GM23338 (cell line): ENCODE results near the gene IDH2. TPM values are rescaled to one million over a fixed set of nuclear protein-coding genes. Genes with fewer than 3 reads are reported as not detected.

Experiments
- ATAC-seq: fragments of 200-7000 bp; cut with Tn5 transposase; 3 replicates; pipeline ENCODE4 v1.9.1; 2020
- DNase-seq: peaks from one replicate; pipeline ENCODE4 v3.0.0-alpha.2; 2015; ENCODE audit warnings: low spot score
- H2AFZ ChIP-seq: fragments of 200-600 bp; sonication (generic); 2 replicates; pipeline ENCODE4 v1.8.0; 2016; ENCODE audit warnings: antibody characterized with exemption, mild to moderate bottlenecking, moderate library complexity
- H3F3A ChIP-seq: fragments of 200-600 bp; sonication (generic); replicated peaks from 2 replicates; pipeline ENCODE4 v1.8.0; 2017; ENCODE audit warnings: antibody characterized with exemption, mixed run types, low read depth
- H3K27ac ChIP-seq: fragments of 200-600 bp; sonication (generic); 2 replicates; pipeline ENCODE4 v1.6.1; 2016; ENCODE audit warnings: low read depth
- H3K27me3 ChIP-seq: fragments of 200-600 bp; sonication (generic); 2 replicates; pipeline ENCODE4 v1.8.0; 2016; ENCODE audit warnings: mild to moderate bottlenecking, mixed run types, moderate library complexity; ENCODE audit not compliant: insufficient read depth
- H3K36me3 ChIP-seq: fragments of 200-600 bp; sonication (generic); 2 replicates; pipeline ENCODE4 v1.8.0; 2016; ENCODE audit warnings: mild to moderate bottlenecking; ENCODE audit not compliant: insufficient read depth
- H3K4me1 ChIP-seq: fragments of 200-600 bp; sonication (generic); 2 replicates; pipeline ENCODE4 v1.8.0; 2016; ENCODE audit warnings: mild to moderate bottlenecking, moderate library complexity; ENCODE audit not compliant: insufficient read depth
- H3K4me2 ChIP-seq: fragments of 200-600 bp; sonication (generic); 2 replicates; pipeline ENCODE4 v1.7.1; 2017; ENCODE audit warnings: mixed run types
- H3K4me3 ChIP-seq: fragments of 200-600 bp; sonication (generic); 2 replicates; pipeline ENCODE4 v1.6.1; 2016; ENCODE audit warnings: mixed run types
- H3K79me2 ChIP-seq: fragments of 200-600 bp; sonication (generic); replicated peaks from 2 replicates; pipeline ENCODE4 v1.8.0; 2017; ENCODE audit warnings: mild to moderate bottlenecking; ENCODE audit not compliant: insufficient read depth
- H3K9me2 ChIP-seq: fragments of 200-600 bp; sonication (generic); 2 replicates; pipeline ENCODE4 v1.8.0; 2017; ENCODE audit not compliant: insufficient read depth
- H4K20me1 ChIP-seq: fragments of 200-600 bp; sonication (generic); replicated peaks from 2 replicates; pipeline ENCODE4 v1.8.0; 2017; ENCODE audit warnings: mild to moderate bottlenecking; ENCODE audit not compliant: insufficient read depth
- H3K27ac Mint-ChIP-seq: 2 replicates; pipeline ENCODE4 v1.8.0; 2020; ENCODE audit warnings: inconsistent platforms, mild to moderate bottlenecking, moderate library complexity, mixed read lengths
- H3K27me3 Mint-ChIP-seq: 3 replicates; pipeline ENCODE4 v1.8.0; 2022; ENCODE audit warnings: low read depth, mild to moderate bottlenecking, moderate library complexity, mixed read lengths, inconsistent platforms; ENCODE audit not compliant: insufficient read depth, poor library complexity
- H3K36me3 Mint-ChIP-seq: 3 replicates; pipeline ENCODE4 v1.8.0; 2021; ENCODE audit warnings: low read depth, mild to moderate bottlenecking, inconsistent platforms, moderate library complexity, mixed read lengths
- H3K4me1 Mint-ChIP-seq: 3 replicates; pipeline ENCODE4 v1.8.0; 2020; ENCODE audit warnings: mild to moderate bottlenecking, inconsistent platforms, mixed read lengths
- H3K4me3 Mint-ChIP-seq: 3 replicates; pipeline ENCODE4 v1.8.0; 2021; ENCODE audit warnings: moderate library complexity, mild to moderate bottlenecking, inconsistent platforms, mixed read lengths
- H3K9me3 Mint-ChIP-seq: 3 replicates; pipeline ENCODE4 v1.8.0; 2020; ENCODE audit warnings: moderate library complexity, mild to moderate bottlenecking, inconsistent platforms, mixed read lengths
- CREB1 ChIP-seq: fragments of 250-450 bp; sonication (Bioruptor Pico); IDR thresholded peaks from 2 replicates; pipeline ENCODE4 v1.5.0; 2020; ENCODE audit warnings: low read depth, mild to moderate bottlenecking, moderate library complexity
- ETS1 ChIP-seq: IDR thresholded peaks from 2 replicates; pipeline ENCODE4 v1.6.1; 2016; ENCODE audit warnings: antibody characterized with exemption
- EZH2phosphoT487 ChIP-seq: fragments of 200-600 bp; sonication (generic); IDR thresholded peaks from one replicate; pipeline ENCODE4 v1.8.1; 2018; ENCODE audit warnings: antibody characterized with exemption; ENCODE audit not compliant: unreplicated experiment
- JUNB ChIP-seq: IDR thresholded peaks from one replicate; pipeline ENCODE4 v1.6.1; 2016; ENCODE audit warnings: antibody characterized with exemption; ENCODE audit not compliant: unreplicated experiment
- NANOG ChIP-seq: IDR thresholded peaks from 2 replicates; pipeline ENCODE4 v1.6.1; 2016; ENCODE audit warnings: antibody characterized with exemption, borderline replicate concordance
- POLR2AphosphoS5 ChIP-seq: IDR thresholded peaks from 2 replicates; pipeline ENCODE4 v1.6.1; 2016; ENCODE audit warnings: antibody characterized with exemption, low read depth
- STAT1 ChIP-seq: IDR thresholded peaks from one replicate; pipeline ENCODE4 v1.6.1; 2016; ENCODE audit warnings: antibody characterized with exemption; ENCODE audit not compliant: unreplicated experiment
- ZNF462 ChIP-seq: fragments of 250-450 bp; sonication (Bioruptor Pico); IDR thresholded peaks from 2 replicates; pipeline ENCODE4 v1.5.0; 2020; ENCODE audit warnings: mild to moderate bottlenecking, moderate library complexity
- polyA plus RNA-seq: library from polyadenylated mRNA; unstranded; fragments of >200 nt; fragmentation: Nextera tagmentation; extraction: Ambion mirVana; gene quantifications from 2 replicates; pipeline ENCODE4 v1.2.1, GENCODE V29; 2016
- total RNA-seq: library from RNA; depleted of rRNA; stranded (reverse); fragments of >200 nt; shearing (Covaris generic); gene quantifications from 2 replicates; pipeline ENCODE4 v1.2.3, GENCODE V29; 2014
- TF ChIP-seq, protein P1 (sequence below), 2 experiments: fragments of 200-600 bp in 1 of 2; sonication (generic) in 1 of 2; conservative IDR thresholded peaks; 2 replicates each; pipeline versions ENCODE4 v1.5.1 to v1.6.1; 2016 to 2017; ENCODE audit warnings: antibody characterized with exemption in 2 of 2, low read depth in 2 of 2, mild to moderate bottlenecking in 2 of 2, moderate library complexity in 1 of 2

Gene IDH2
- total and polyA plus RNA-seq, 2 experiments from 2014 or later = 54.9 to 64.0 TPM

GRCh38 chr15:90046911-90047392 is 55.3 kb downstream of the IDH2 start:
- ATAC-seq (no peak), DNase-seq (no peak)
- Mint-ChIP-seq H3K4me1 (peaks cover 25% of the 10 kb centered on the region), H3K9me3 (no peaks in the 10 kb centered on the region), H3K36me3 (no peaks in the 10 kb centered on the region; the same call in 2 of the 3 replicates), H3K4me3 (no peak overlapping the region), H3K27ac (no peak overlapping the region), H3K27me3 (peaks cover 6% of the 10 kb centered on the region)
- H3K4me3 ChIP-seq = no peak overlapping the region
- H3K27me3 ChIP-seq = no peaks in the 10 kb centered on the region
- H4K20me1 ChIP-seq = no peaks in the 10 kb centered on the region; the same call in 1 of the 2 replicates
- TF ChIP-seq ZNF462 (CRISPR knock-in tag) = no peak
- TF ChIP-seq ETS1 = no peak
- TF ChIP-seq NANOG = no peak
- TF ChIP-seq POLR2AphosphoS5 = no peak
- TF ChIP-seq STAT1 = no peak
- no peak for TF ChIP-seq EZH2phosphoT487
- TF ChIP-seq, protein P1, sequence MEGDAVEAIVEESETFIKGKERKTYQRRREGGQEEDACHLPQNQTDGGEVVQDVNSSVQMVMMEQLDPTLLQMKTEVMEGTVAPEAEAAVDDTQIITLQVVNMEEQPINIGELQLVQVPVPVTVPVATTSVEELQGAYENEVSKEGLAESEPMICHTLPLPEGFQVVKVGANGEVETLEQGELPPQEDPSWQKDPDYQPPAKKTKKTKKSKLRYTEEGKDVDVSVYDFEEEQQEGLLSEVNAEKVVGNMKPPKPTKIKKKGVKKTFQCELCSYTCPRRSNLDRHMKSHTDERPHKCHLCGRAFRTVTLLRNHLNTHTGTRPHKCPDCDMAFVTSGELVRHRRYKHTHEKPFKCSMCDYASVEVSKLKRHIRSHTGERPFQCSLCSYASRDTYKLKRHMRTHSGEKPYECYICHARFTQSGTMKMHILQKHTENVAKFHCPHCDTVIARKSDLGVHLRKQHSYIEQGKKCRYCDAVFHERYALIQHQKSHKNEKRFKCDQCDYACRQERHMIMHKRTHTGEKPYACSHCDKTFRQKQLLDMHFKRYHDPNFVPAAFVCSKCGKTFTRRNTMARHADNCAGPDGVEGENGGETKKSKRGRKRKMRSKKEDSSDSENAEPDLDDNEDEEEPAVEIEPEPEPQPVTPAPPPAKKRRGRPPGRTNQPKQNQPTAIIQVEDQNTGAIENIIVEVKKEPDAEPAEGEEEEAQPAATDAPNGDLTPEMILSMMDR (conservative IDR thresholded peaks at IDR 0.05; ENCODE audit: low read depth in 2 of 2) = no peak
- TF ChIP-seq JUNB = no peak
- TF ChIP-seq CREB1 (CRISPR knock-in tag) = no peak
- H3K4me2 ChIP-seq = no peak overlapping the region
- no peaks in the 10 kb centered on the region for H3F3A ChIP-seq
- no peaks in the 10 kb centered on the region; the same call in 1 of the 2 replicates for H3K4me1 ChIP-seq
- no peaks in the 10 kb centered on the region; the same call in 1 of the 2 replicates for H3K79me2 ChIP-seq
- H3K27ac ChIP-seq = no peak overlapping the region
- H2AFZ ChIP-seq = no peak overlapping the region
- H3K9me2 ChIP-seq = no peaks in the 10 kb centered on the region
- no peaks in the 10 kb centered on the region for H3K36me3 ChIP-seq
